ENCODE results near the gene ZNF215.
"Not testable (repeated sequence)": the region's sequence is repeated elsewhere in the genome, so short reads cannot be mapped to it uniquely, and the experiment has no call there.

Gene ZNF215

GRCh38 chr11:6926208-6927029 is at the start of gene ZNF215:
Gene ZNF215 (plus strand): TSS chr11:6926426. CDS start chr11:6932273, 5,847 bp downstream.
- no peak for FAIRE-seq

GRCh38 chr11:6876914-6877313 is 49.3 kb upstream of the ZNF215 start:
- FAIRE-seq = no peak

- no peak for FAIRE-seq
Measured at GRCh38 chr11:6882751-6883150, 43.5 kb upstream of the ZNF215 start.

GRCh38 chr11:6887711-6888110 is 38.5 kb upstream of the ZNF215 start:
- FAIRE-seq = not testable (repeated sequence)

- no peak for FAIRE-seq
Measured at GRCh38 chr11:6888830-6889229, 37.4 kb upstream of the ZNF215 start.

- no peak for FAIRE-seq
Measured at GRCh38 chr11:6889835-6890234, 36.4 kb upstream of the ZNF215 start.

- FAIRE-seq = no peak
Measured at GRCh38 chr11:6892400-6892799, 33.8 kb upstream of the ZNF215 start, which contains the start of gene OR2D2. Gene OR2D2 (minus strand): TSS chr11:6892500. CDS start chr11:6892500, 0 bp downstream.

GRCh38 chr11:6894097-6894496 is 32.1 kb upstream of the ZNF215 start:
- no peak for FAIRE-seq

- no peak for FAIRE-seq
Measured at GRCh38 chr11:6895010-6895409, 31.2 kb upstream of the ZNF215 start.

- no peak for FAIRE-seq
Measured at GRCh38 chr11:6898911-6899310, 27.3 kb upstream of the ZNF215 start.

GRCh38 chr11:6900327-6900999 is 25.8 kb upstream of the ZNF215 start:
- no peak for FAIRE-seq

GRCh38 chr11:6904804-6905203 is 21.4 kb upstream of the ZNF215 start:
- not testable (repeated sequence) for FAIRE-seq

GRCh38 chr11:6911378-6911777 is 14.8 kb upstream of the ZNF215 start:
- no peak for FAIRE-seq

- FAIRE-seq = no peak
Measured at GRCh38 chr11:6911948-6912347, 14.3 kb upstream of the ZNF215 start.

GRCh38 chr11:6919698-6920097 is 6.5 kb upstream of the ZNF215 start:
- no peak for FAIRE-seq

- no peak for FAIRE-seq
Measured at GRCh38 chr11:6920702-6921101, 5.5 kb upstream of the ZNF215 start, which contains the start of gene OR2D3. Gene OR2D3 (plus strand): TSS chr11:6921002. CDS start chr11:6921002, 0 bp downstream.

- FAIRE-seq = peak; percentile 11
Measured at GRCh38 chr11:6925007-6925577, 1.1 kb upstream of the ZNF215 start.

- FAIRE-seq = no peak
Measured at GRCh38 chr11:6925636-6926207, 504 bp upstream of the ZNF215 start.

GRCh38 chr11:6927030-6927617 is 898 bp downstream of the ZNF215 start:
- FAIRE-seq = no peak

GRCh38 chr11:6928916-6929315 is 2.7 kb downstream of the ZNF215 start:
- no peak for FAIRE-seq

- FAIRE-seq = no peak
Measured at GRCh38 chr11:6931146-6931713, 5.0 kb downstream of the ZNF215 start.

GRCh38 chr11:6932145-6932544 is 5.9 kb downstream of the ZNF215 start:
- FAIRE-seq = no peak

- no peak for FAIRE-seq
Measured at GRCh38 chr11:6941970-6942369, 15.7 kb downstream of the ZNF215 start.
